Middle frontal gyrus (tissue), 1 donor: ENCODE results near the gene VSIG10L2.

Source experiments
- DNase-seq: peaks from one replicate; pipeline ENCODE4 v3.0.0-alpha.2; 2015; ENCODE audit warnings: low spot score; ENCODE audit errors: extremely low spot score

Gene VSIG10L2

DNA sequence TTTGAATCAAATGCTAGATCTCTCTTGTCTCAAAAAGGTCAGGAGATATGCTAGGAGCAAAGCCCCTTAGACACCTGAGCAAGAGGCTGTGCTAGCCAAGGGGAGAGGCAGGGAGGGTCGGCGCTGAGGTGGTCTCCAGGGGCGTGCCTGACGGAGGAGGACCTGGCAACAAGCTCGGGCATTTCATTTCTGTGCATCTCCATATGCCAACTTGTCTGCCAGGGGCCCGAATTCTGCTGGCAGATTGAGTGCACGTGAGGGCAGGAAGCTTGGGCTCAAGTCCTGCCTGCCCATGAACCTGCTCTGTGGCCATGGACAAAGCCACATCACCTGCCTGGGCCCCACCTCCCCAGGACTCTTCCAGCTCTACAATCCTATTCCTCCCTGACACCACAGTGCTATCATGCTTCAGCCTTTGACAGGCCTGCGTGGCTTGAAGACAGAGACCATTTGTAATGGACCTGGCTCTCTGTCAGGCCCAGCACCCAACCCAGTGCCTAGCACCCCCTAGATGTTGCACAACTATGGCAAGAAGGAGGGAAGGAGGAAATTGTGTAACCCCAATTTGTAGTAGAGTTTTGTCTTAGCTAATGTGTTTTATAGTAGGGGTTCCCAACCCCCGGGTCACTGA is 16.3 kb upstream of the VSIG10L2 start:
- DNase-seq: no peak

DNA sequence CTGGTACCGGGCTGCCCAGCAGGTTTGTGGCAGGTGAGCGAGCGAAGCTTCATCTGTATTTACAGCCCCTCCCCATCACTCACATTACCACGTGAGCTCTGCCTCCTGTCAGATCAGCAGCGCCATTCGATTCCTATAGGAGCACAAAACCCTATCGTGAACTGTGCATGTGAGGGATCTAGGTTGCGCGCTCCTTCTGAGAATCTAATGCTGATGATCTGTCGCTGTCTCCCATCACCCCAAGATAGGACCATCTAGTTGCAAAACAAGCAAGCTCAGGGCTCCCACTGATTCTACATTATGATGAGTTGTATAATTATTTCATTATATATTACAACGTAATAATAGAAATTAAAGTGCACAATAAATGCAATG is 15.8 kb upstream of the VSIG10L2 start:
- DNase-seq: no peak

DNA sequence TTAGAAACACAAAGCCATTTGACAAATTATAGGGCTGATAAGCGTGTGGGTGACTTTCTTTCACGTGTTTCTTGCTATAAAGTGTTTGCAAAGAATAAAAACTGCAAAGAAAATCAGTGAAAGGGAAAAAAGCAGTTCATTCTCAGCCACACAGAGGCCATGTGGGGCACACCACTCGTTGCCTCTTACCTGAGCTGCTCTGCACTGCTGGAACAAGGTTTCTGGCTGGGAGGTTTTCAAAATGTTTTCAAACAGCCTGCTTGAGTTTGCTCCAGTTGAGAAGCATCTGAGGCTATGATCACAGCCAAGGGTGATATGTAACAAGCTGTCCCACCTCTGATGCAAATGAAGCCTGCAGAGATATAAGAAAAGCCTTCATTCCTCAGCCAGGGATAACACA is 14.7 kb upstream of the VSIG10L2 start:
- DNase-seq: no peak

DNA sequence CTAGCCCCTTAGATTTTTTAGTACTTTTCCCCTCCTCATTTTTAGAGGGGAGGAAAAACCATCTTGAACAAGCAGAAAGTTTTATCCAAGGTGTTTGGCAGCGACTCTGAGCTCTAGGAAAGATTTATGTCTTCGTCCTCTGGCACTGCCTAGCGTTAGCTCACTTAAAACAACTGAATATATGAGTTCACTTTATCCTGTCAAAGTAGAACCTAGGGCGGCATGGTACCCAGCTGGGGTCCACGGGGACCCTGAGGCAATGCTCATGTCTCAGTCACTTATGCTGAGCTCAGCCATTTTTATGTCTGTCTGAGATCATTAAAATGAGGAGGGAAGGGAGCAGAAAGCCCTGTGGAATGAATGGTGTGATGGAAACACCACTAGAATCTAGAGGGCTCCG is 14.2 kb upstream of the VSIG10L2 start:
- DNase-seq: no peak

DNA sequence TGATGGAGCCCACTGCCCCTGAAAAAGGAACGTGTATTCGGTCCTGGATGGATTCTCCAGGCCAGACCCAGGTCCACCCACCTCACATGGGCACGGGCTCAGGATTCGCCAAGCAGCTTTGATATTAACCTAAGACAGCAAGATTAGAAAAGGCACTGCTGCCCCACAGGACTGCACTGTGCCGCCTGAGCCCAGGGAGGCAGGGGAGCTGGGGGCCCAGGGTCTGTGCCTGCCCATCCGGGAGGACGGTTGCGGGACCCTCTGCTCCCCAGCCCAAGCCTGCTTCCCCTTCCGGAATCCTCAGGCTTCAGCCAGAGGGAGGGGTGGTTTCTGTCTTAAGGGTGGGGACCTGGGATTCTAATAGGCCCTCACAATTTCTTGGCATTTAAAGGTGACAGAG is 13.5 kb upstream of the VSIG10L2 start:
- DNase-seq: no peak

DNA sequence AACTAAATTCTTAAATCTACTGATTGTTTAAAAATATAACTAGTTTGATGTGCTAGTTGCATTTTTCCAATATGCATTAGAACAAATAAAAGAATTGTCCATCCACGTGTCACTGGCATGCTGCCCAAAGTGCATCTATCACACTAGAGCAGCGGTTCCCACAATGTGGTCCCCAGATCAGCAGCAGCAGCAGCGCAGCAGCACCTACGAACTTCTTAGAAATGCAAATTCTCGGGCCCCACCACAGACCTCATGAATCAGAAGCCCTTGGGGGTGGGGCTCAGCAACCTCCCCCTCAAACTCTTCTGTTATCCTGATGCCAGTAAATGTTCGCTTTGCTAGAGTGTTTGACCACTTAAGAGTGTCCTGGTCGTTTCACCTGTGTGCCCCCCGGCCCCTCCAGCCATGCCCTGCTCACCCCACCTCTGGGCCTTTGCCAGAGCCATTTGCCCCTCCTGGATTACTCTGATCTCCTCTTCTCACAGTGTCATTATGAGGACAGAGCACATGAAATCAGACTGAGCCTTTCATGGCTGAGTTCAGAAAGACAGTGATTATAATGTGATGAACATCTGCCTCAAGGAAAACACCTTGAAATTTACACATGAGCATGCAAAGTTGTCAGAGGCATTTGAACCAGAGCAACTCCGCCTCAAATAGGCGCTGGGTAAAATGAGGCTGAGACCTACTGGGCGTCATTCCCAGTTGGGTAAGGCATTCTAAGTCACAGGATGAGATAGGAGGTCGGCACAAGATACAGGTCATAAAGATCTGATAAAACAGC is 12.6 kb upstream of the VSIG10L2 start:
- no peak for DNase-seq

DNA sequence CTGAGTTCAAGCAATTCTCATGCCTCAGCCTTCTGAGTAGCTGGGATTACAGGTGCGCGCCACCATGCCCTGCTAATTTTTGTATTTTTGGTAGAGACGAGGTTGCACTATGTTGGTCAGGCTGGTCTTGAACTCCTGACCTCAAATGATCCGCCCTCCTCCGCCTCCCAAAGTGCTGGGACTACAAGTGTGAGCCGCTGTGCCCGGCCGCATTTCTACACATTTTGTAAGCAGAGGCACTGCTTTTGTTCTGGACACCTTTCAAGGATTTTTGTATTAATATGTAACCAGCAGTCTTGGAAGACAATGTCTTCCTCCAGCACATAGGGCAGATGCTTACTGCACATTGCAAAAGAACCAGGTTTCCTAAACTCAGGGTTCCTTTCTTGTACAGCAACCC is 11.4 kb upstream of the VSIG10L2 start:
- no peak for DNase-seq

DNA sequence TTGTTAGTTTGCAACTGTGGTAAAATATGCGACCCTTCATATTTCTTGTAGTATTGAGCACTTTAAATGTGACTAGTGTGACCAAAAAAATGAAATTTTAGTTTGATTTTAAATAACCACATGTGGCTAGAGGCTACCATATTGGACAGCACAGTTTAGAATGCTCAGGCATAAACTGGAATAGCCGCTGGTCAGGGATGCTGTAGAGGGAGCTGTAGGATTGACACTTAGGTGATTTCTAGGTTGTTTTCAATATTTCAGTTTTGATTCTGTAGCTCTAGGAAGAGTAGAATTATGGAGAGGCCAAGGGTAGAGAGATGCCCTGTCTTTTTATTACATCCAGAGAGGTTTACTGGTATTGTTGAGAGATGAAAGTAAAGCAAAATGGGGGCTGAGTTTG is 10.8 kb upstream of the VSIG10L2 start:
- DNase-seq: no peak

DNA sequence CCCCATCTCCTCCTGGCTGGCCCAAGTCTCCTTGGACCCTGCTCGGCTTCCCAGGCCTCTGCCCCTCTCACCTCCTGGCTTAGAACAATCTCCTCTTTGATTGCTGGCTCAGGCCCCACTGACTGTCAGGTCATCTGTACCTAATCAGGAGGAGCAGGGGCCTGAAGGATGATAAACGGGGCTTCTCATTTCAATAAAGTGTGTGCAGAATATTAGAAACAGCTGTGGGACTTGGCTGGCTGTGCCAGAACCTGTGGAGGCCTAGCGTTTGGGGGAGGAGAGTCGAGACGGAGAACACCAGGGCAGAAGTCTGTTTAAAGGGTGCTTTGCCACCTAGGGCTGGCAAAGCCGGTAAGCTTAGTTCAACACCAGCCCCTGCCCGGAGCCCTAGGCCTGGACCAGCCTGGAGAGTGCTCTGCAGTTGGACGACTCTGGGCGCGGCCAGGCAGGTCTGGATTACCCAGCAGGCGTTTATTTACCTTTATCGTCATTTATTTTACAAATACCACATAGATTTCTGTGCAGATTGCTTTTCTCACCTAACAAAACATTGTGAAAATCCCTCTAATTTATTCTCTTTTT is 10.1 kb upstream of the VSIG10L2 start:
- no peak for DNase-seq

DNA sequence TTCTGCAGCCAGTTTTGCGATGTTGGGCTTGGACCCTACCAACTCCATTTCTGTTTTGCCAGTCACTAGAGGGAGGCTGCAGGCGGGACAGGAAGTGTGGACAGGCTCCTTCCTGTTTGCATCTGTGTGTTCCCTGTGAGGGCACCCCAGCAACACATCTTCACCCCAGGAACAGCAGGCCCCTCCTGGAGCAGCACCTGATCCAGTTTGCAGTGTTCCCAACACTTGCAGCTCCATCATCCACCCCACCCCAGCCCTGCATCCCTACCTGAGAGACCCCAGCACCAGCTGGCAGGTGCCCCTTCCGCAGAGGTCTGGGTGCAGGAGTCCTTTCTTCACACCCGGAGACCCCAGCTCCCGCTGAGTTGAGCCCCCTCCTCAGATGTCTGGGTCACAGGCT is 7.4 kb upstream of the VSIG10L2 start:
- DNase-seq: no peak

DNA sequence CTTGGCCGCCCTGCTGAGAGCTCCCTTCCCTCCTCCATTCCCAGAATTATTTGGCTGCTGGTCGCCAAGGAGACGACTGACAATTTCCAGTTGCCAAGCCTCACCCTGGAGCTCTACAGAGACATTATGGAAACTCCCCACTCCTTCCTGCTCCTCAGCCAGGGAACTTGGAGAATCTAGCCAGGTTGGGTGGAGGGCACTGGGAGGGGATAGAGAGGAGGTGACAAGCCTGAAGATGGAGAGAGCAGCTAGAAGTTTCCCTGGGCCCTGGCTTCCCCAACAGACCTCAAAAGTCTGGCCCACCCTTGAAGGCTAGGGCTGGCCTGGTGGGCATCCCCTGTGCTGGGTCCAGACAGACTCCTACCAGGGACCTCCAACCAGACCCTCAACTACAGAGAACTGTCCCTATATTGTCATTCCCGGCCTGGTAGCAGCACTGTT is 6.7 kb upstream of the VSIG10L2 start:
- DNase-seq: no peak

DNA sequence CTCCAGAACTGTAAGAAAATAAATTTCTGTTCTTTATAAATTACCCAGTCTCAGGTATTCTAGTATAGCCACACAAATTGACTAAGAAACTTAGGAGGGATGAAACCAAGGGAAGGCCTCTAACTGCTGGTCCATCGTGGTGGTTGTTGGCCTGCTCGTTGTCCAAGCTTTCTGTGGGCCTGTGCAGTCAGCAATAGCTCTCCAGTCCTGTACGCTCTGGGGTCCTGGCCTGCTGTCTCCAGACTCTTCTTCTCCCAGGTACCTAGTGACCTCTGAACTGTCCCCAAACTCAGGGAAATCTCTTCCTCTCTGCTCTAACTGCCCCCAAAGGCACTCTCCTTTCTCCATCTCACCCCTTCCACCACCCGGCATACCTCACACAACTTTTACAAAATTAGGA is 5.7 kb upstream of the VSIG10L2 start:
- DNase-seq: no peak

DNA sequence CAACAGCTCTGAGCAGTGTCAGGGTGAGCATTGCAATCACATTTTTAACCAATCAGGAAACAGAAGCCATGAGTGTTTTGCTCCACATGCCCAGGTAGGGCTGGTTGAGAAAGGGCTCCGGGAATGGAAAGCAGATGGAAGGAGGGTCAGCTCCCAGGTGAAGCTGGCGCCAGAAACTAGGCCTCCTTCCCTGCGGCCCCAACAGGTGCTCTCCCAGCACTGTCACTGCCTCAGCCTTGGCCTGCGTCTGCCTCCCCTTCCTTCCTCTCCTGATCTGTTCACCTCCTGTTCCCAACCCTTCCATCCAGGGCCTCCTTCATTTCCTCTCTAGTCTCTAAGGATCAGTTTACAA is 4.6 kb upstream of the VSIG10L2 start:
- DNase-seq: no peak

DNA sequence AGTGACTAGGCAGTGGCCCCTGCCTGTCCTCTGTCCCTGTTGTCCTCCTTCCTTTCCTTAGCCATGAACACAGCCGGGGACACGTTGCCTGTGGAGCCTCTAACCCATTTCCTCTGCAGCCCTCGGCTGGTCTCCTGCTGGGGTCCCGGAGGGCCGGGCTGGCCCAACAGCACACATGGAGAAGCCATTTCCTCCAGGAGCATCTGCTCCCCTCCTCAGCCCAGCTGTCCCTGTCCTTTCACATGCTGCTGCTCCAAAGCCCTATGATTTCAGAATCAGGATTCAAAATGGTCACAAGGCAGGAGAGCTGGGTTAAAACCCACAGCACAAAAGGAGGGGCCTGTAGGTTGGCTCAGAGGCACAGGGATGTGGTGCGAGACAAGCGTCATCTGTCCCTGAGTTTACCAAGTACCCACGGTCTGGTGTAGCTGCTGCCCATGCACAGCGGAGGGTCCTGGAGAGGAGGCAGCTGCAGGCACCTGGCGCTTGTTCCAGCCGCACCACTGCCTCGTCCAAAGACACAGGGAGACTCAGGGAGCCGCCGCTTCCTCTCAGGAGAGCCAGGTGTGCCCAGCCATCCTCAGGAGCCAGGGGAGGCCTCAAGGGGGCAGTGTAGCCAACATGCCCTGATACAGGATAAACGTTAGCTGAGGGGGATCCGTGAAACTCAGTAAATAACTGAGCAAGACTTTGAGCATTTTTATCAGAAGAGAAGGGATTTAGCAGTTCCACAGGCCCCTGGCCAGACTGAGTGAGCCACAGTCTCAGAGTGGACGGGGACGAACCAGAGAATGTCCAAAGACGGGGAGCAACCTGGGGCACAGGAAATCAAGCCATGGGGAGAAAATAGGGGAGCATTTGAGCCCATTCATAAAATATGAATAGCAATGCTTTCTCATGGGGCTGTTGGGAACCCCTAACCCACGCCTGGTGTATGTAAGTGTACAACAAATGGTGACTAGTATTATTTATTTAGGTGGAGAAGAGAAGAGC is 3.9 kb upstream of the VSIG10L2 start:
- DNase-seq: no peak

DNA sequence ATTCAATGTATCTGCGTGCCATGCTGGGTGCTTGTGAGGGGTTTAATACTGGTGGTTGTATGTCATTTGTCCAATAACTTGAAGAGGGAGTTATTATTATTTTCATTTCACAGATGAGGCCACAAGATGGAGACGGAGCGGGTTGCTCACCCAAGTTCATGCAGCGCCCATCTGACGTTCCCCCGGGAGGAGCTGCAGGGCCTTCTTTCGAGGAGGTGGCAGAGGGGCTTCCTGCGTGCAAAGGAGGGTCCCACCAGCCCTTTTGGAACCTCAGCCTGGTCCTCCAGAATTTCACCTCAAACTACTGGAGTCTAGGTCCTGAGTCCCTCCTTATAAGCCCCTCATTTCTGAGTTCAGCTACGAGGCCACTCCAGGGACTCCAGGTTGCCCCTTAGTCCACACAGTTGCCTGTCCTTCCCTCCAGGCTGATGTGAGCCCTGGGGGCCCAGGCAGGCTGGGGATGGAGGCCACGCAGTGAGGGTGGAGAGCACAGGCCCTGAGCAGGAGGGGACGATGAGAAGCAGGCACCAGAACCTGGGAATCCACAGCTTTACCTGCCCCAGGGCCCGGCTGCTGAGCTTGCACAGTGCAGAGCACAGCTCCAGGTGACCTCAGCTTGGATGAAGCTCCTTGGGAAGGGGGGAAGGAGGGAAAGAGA is 2.9 kb upstream of the VSIG10L2 start:
- DNase-seq: no peak

DNA sequence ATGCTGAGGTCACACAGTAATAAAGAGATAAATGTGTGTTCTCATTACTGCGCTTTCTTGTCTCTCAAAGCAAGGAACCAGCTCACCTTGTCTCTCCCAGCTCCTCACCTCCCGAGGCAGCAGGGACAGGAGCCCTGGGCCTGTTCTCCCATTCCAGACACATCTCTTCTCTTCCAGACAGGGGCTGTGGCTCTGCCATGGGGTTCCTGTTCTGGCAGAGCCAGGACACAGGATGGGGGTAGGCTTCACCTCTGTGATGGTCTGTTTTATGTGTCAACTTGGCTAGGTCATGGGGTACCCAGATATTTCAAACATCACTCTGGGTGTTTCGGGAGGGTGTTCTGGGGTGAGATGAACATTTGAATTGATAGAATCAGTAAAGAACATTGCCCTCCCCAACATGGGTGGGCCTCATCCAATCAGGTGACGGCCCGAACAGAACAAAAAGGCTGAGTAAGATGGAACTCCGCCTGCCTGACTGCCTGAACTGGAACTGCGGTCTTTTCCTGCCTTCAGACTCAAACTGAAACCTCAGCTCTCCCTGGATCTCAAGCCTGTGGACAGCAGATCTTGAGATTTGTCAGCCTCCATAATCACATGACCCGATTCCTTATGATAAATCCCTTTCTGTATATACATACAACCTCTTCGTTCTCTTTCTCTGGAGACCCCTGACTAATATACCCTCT is 2.0 kb upstream of the VSIG10L2 start:
- no peak for DNase-seq

DNA sequence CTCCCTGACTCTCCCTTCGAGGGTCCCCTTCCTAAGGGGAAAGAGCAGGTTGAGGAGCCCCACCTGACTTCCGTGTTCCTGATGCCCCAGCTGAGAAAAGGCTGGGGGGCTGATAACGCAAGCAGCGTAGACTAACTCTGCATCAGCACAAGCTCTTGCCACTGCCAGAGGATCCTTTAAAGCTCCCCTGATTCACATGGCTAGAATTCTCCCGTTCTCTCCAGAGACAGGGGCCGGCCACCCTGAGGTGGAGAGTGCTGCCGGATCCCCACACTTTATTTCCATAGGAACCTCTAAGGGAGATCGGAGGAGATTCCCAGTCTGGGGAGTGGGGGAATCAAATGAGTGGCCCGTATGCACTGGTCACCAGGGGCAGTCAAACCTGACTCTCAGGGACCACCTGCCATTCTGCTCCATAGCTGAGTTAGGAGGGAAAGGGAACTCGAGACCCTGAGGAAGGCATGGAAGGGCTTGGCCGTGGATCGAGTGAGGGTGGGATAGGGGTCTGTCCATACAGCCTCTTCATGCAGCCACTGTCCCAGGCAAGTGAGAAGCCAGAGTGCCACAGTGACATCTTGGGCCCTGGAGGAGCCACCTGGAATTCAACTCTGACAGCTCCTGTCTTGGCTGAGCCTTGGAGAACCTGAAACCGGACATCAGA is 1.4 kb upstream of the VSIG10L2 start:
- DNase-seq: no peak

DNA sequence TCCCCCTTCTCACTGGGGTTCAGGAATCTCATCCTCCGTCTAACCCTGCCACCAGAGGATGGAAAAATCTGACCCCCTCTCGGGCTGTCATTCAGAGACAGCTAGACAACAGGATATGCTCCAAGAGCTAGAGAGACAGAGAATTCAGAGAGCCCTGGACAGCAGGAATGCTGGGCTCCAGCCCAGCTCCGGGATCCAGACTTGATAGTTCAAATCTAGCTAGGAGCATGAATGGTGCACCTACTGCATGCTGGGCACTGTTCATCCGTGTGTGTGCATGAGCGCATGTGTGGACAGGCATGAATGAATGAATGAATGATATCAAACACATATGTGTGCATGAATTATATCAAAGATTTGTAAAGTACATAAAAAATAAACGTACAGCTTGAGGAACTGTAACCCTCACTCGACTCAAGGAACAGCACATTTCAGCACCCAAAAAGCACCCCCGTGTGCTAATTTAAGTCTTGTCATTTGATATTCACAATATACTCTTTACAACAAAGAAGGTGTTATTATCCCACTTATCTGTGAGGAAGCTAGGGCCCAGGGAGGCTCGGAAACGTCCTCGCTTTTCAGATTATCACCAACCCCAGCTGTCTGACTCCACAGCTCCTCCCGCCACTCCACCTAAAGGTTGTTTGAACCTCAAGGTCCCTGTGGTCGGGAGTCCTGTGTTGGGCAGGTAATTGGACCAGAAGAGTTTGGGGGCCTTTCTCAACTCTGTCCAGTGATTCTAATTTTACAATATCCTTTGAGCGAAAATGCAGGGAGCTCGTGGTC is 640 bp upstream of the VSIG10L2 start:
- no peak for DNase-seq

DNA sequence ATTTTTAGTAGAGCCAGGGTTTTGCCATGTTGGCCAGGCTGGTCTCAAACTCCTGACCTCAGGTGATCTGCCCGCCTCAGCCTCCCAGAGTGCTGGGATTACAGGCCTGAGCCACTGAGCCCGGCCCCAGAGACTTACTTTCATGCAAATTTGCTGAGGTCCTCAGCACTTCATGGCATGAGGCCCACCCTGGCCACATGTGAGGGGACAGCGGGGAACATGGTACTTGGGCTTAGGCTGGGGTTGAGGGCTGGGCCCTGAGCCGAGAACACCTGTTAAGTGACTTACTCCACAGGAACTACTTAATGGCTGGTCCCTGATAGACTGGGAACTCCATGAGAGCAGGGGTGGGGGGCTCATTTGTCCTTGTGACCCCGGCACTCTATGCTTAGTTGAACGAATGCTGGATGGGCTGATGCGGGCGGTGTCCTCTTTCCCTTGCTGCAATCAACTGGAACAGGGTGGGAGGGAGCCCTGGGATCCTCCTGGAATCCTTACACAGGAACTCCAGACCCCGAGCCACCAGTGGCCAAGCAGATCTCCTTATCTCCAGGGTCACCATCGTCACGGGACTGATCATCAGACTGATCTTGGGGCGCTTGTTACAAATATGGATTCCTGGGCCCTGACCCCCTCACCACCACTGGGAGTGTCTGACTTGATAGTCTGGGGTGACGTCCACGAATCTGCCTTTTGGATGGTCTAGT is 1.0 kb downstream of the VSIG10L2 start:
- DNase-seq: no peak
